A549 (cell line): ENCODE data around the gene NTHL1. TPM values are rescaled to one million over a fixed set of nuclear protein-coding genes. Genes with fewer than 3 reads are reported as not detected.
A peak's percentile ranks its signal among the peaks of the same experiment; 100 is the strongest.

Experiments used
- ATAC-seq, 2 experiments: fragments of 200-7000 bp in 1 of 2; fragments of >200 bp in 1 of 2; cut with Nextera tagmentation in 1 of 2; cut with Tn5 transposase in 1 of 2; 3 replicates each; pipeline versions ENCODE4 v1.8.0 to v1.9.1; 2018 to 2020; ENCODE audit warnings: mild to moderate bottlenecking in 1 of 2, moderate library complexity in 1 of 2
- CTCF ChIA-PET: fragments of 300-600 bp; sonication (Branson Sonifier 250); formaldehyde crosslinking; extraction: SDS; loops from one replicate; lab custom pipeline; 2021; ENCODE audit warnings: antibody characterized with exemption, inconsistent platforms; lab: Yijun Ruan, JAX
- POLR2A ChIA-PET: fragments of 350-600 bp; formaldehyde crosslinking; extraction: SDS; loops from one replicate; lab custom pipeline; 2021; ENCODE audit warnings: antibody characterized with exemption, inconsistent platforms; lab: Yijun Ruan, JAX
- DNase-seq, 2 experiments: peaks; one replicate each; pipeline versions ENCODE4 v3.0.0 to v3.0.0-alpha.2; 2011 to 2016; ENCODE audit warnings: low read depth in 1 of 2, low spot score in 1 of 2
- FAIRE-seq: peaks from 2 replicates; lab custom pipeline; 2011; peaks lifted over from hg19 to GRCh38; lab: Jason Lieb, UNC
- H3K27ac ChIP-seq, 2 experiments: fragments of >200 bp; sonication (Bioruptor Twin); formaldehyde crosslinking; 3 replicates each; pipeline ENCODE4 v1.5.1; 2016 to 2017
- H3K4me1 ChIP-seq: fragments of >200 bp; sonication (Bioruptor Twin); formaldehyde crosslinking; 3 replicates; pipeline ENCODE4 v1.6.1; 2016
- H3K4me2 ChIP-seq: fragments of >200 bp; sonication (Bioruptor Twin); formaldehyde crosslinking; 3 replicates; pipeline ENCODE4 v1.6.1; 2016
- H3K4me3 ChIP-seq: fragments of >200 bp; sonication (Bioruptor Twin); formaldehyde crosslinking; 3 replicates; pipeline ENCODE4 v1.5.1; 2016
- H3K9me3 ChIP-seq: fragments of >200 bp; sonication (Bioruptor Twin); formaldehyde crosslinking; 3 replicates; pipeline ENCODE4 v1.6.1; 2016
- CEBPB ChIP-seq, 2 experiments: fragments of >200 bp in 1 of 2; sonication (Bioruptor Twin) in 1 of 2; formaldehyde crosslinking in 1 of 2; IDR thresholded peaks; 2 replicates each; pipeline ENCODE4 v1.6.1; 2012 to 2016
- CHD4 ChIP-seq: fragments of 200-600 bp; sonication (generic); IDR thresholded peaks from 2 replicates; pipeline ENCODE4 v1.6.1; 2016; ENCODE audit warnings: antibody characterized with exemption, mild to moderate bottlenecking, borderline replicate concordance
- E2F6 ChIP-seq: IDR thresholded peaks from 2 replicates; pipeline ENCODE4 v1.6.1; 2012; ENCODE audit warnings: low read depth, borderline replicate concordance
- EHMT2 ChIP-seq: fragments of 200-600 bp; sonication (generic); IDR thresholded peaks from 2 replicates; pipeline ENCODE4 v1.6.1; 2016; ENCODE audit warnings: antibody characterized with exemption, low read depth, mild to moderate bottlenecking, moderate library complexity
- ELK1 ChIP-seq: fragments of 150-350 bp; IDR thresholded peaks from 2 replicates; pipeline ENCODE4 v1.6.1; 2014; ENCODE audit warnings: low read depth, mild to moderate bottlenecking, low read length
- FOSB ChIP-seq: fragments of 250-450 bp; sonication (Bioruptor Pico); IDR thresholded peaks from 2 replicates; pipeline ENCODE4 v1.5.0; 2020; ENCODE audit warnings: mild to moderate bottlenecking, moderate library complexity
- FOXS1 ChIP-seq: fragments of 250-450 bp; sonication (Bioruptor Pico); IDR thresholded peaks from 2 replicates; pipeline ENCODE4 v1.5.0; 2020; ENCODE audit warnings: mild to moderate bottlenecking, moderate library complexity
- HEYL ChIP-seq: fragments of 250-450 bp; sonication (Bioruptor Pico); IDR thresholded peaks from 2 replicates; pipeline ENCODE4 v1.8.0; 2021; ENCODE audit warnings: mild to moderate bottlenecking, moderate library complexity
- HOXB5 ChIP-seq: fragments of 250-450 bp; sonication (Bioruptor Pico); IDR thresholded peaks from 2 replicates; pipeline ENCODE4 v1.5.0; 2020; ENCODE audit warnings: mild to moderate bottlenecking, moderate library complexity
- JUNB ChIP-seq: fragments of >200 bp; sonication (Bioruptor Twin); formaldehyde crosslinking; IDR thresholded peaks from 2 replicates; pipeline ENCODE4 v1.6.1; 2016
- KDM1A ChIP-seq: fragments of 200-600 bp; sonication (generic); IDR thresholded peaks from 2 replicates; pipeline ENCODE4 v1.6.1; 2016; ENCODE audit warnings: low read depth, mild to moderate bottlenecking
- KDM5A ChIP-seq: fragments of 200-600 bp; sonication (generic); IDR thresholded peaks from 2 replicates; pipeline ENCODE4 v1.6.1; 2016; ENCODE audit warnings: antibody characterized with exemption, mild to moderate bottlenecking
- MYC ChIP-seq: IDR thresholded peaks from 2 replicates; pipeline ENCODE4 v1.6.1; 2012; ENCODE audit warnings: mild to moderate bottlenecking, inconsistent platforms, low read length, improper control_type of control experiment, borderline replicate concordance
- PHF8 ChIP-seq: fragments of 200-600 bp; sonication (generic); IDR thresholded peaks from 2 replicates; pipeline ENCODE4 v1.6.1; 2016; ENCODE audit warnings: low read depth, mild to moderate bottlenecking, antibody characterized with exemption, moderate library complexity, borderline replicate concordance
- POLR2A ChIP-seq: IDR thresholded peaks from 2 replicates; pipeline ENCODE4 v1.6.1; 2012; ENCODE audit warnings: mild to moderate bottlenecking, low read length
- RFX5 ChIP-seq: fragments of 450-650 bp; IDR thresholded peaks from 2 replicates; pipeline ENCODE4 v1.7.1; 2014; ENCODE audit warnings: antibody characterized with exemption, mild to moderate bottlenecking, moderate library complexity
- ZFP36 ChIP-seq: fragments of 450-650 bp; IDR thresholded peaks from 2 replicates; pipeline ENCODE4 v1.6.1; 2014; ENCODE audit warnings: borderline replicate concordance; ENCODE audit not compliant: partially characterized antibody
- ZNF302 ChIP-seq: fragments of 250-450 bp; sonication (Bioruptor Pico); IDR thresholded peaks from 2 replicates; pipeline ENCODE4 v1.9.0; 2021; ENCODE audit warnings: inconsistent platforms, mild to moderate bottlenecking, moderate library complexity
- ZSCAN20 ChIP-seq: fragments of 250-450 bp; sonication (Bioruptor Pico); IDR thresholded peaks from 2 replicates; pipeline ENCODE4 v1.8.0; 2022; ENCODE audit warnings: mild to moderate bottlenecking, moderate library complexity
- WGBS: methylation state at CpG from one replicate; pipeline ENCODE4 v1.1.6; 2017; ENCODE audit errors: missing lambda C conversion rate; 5-methylcytosine and 5-hydroxymethylcytosine counted together
- polyA plus RNA-seq, 4 experiments: library from polyadenylated mRNA; depleted of rRNA in 3 of 4; stranded (reverse); fragments of >200 nt; fragmentation: RNase III in 1 of 4; extraction: RNeasy Plus Mini Kit Qiagen cat#74134 plus additional on column Dnase treatment in 1 of 4; gene quantifications; 2 replicates in 3 of 4; 3 replicates in 1 of 4; pipeline ENCODE4 v1.2.3, GENCODE V29; 2011 to 2017
- TF ChIP-seq, protein P1 (sequence below): fragments of 250-450 bp; sonication (Bioruptor Pico); IDR thresholded peaks from 2 replicates; pipeline ENCODE4 v1.5.0; 2020; ENCODE audit warnings: low read depth, mild to moderate bottlenecking, moderate library complexity

The NTHL1 gene
- polyA plus RNA-seq, 2 of the 4 experiments (the other 2 are of a cell fraction), result 28.8 to 42.3 TPM

DNA sequence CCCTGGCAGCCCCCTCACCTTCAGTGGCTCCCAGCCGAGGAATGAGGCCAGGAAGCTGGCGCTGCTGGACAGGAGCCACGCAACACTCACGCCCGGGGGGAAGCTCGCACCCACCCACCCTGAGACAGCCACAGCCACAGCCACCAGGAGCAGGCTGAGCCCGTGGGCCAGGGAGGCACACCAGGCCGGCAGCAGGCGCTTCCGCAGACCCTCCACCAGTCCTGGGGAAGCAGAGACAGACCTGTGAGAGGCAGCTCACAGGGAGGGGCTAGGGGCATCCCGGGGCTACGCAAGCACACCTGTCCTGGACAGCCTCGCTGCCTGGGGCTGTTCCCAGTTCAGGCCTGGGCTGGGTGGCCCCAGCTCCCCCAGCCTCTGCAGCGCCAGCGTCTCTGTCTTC is 46.2 kb upstream of the NTHL1 start:
- no peak overlapping the region for H3K4me3 ChIP-seq
- H3K9me3 ChIP-seq, result no peaks in the 10 kb centered on the region
- DNase-seq (no peak), ATAC-seq (no peak), FAIRE-seq (no peak)
- 89% methylated on average over 5 of the region's 15 CpGs for WGBS
- no peaks in the 10 kb centered on the region for H3K4me1 ChIP-seq
- H3K27ac ChIP-seq, result no peak overlapping the region
- H3K4me2 ChIP-seq, result no peak overlapping the region
- ChIA-PET CTCF (interaction anchor here (1.2 to 1.7 kb wide), 3 partner anchors 47 to 77 kb away, joined by 3 to 8 read pairs (median 6); no protein-coding TSS in a partner anchor), POLR2A (no interaction called here)
- no peak for TF ChIP-seq FOXS1
- TF ChIP-seq CHD4, result no peak
- no peak for TF ChIP-seq MYC
- TF ChIP-seq EHMT2, result no peak

DNA sequence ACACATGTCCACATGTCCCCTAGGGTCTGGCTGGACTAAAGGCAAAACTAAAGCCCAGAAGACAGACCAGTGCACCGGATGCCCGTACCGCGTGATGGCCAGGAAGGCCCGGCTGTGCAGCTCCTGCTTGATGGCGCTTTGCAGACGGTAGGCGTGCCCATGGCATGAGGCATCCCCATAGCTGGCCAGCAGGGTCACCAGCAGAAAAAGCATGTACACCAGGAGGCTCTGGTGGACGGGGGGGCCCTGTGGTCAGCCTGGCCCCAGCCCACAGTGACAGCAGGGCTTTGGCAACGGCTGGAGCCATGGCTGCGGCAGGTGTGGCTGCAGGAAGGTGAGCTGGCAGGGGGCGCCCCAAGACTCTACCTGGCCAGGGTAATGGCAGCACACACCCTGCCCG is 45.2 kb upstream of the NTHL1 start:
- 84% methylated on average over 6 of the region's 13 CpGs for WGBS
- Histone ChIP-seq H3K4me3 (no peak overlapping the region), H3K9me3 (no peaks in the 10 kb centered on the region), H3K4me1 (no peaks in the 10 kb centered on the region), H3K4me2 (no peak overlapping the region), H3K27ac (no peak overlapping the region)
- ATAC-seq (peak in 1 of 2 experiments; percentile 6; a peak in 2 of 6 replicates), FAIRE-seq (no peak), DNase-seq (no peak)
- no peak for TF ChIP-seq KDM5A
- TF ChIP-seq ZSCAN20 (CRISPR knock-in tag), result no peak
- no peak for TF ChIP-seq PHF8
- TF ChIP-seq FOSB (CRISPR knock-in tag), result no peak
- ChIA-PET POLR2A (no interaction called here), CTCF (interaction anchor here (1.0 to 1.7 kb wide), 5 partner anchors 18 to 76 kb away, joined by 3 to 8 read pairs (median 4); no protein-coding TSS in a partner anchor)

- 87% methylated on average over 16 of the region's 16 CpGs for WGBS
- Histone ChIP-seq H3K4me3 (no peak overlapping the region), H3K4me2 (no peak overlapping the region), H3K4me1 (no peaks in the 10 kb centered on the region), H3K27ac (no peak overlapping the region), H3K9me3 (no peaks in the 10 kb centered on the region)
- DNase-seq, result no peak
- FAIRE-seq, result no peak
- CTCF ChIA-PET, result interaction anchor here (1.0 to 4.8 kb wide), 5 partner anchors 17 to 88 kb away, joined by 3 to 20 read pairs (median 8); no protein-coding TSS in a partner anchor
- POLR2A ChIA-PET, result interaction anchor here (0.8 kb wide), 1 partner anchor 63 kb away, joined by 3 read pairs; the partner anchor contains the start of gene TRAF7
- no peak for ATAC-seq
- TF ChIP-seq ZNF302 (CRISPR knock-in tag) (no peak), HEYL (CRISPR knock-in tag) (no peak), CHD4 (no peak), CEBPB (IDR thresholded peaks at IDR 0.05) (no peak), KDM1A (no peak), RFX5 (no peak), JUNB (no peak), POLR2A (no peak), HOXB5 (no peak), ELK1 (no peak), FOXS1 (no peak), ZFP36 (no peak), E2F6 (no peak)
- TF ChIP-seq, protein P1, sequence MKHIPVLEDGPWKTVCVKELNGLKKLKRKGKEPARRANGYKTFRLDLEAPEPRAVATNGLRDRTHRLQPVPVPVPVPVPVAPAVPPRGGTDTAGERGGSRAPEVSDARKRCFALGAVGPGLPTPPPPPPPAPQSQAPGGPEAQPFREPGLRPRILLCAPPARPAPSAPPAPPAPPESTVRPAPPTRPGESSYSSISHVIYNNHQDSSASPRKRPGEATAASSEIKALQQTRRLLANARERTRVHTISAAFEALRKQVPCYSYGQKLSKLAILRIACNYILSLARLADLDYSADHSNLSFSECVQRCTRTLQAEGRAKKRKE (CRISPR knock-in tag), result no peak
Observed at GRCh38 chr16:2092256-2092620, 44.6 kb upstream of the NTHL1 start.
